ENCODE data around the gene KRTAP21-2. TPM values are rescaled to one million over a fixed set of nuclear protein-coding genes. Genes with fewer than 3 reads are reported as not detected.

Gene KRTAP21-2
- total RNA-seq (not detected), polyA plus RNA-seq (not detected)
- long read RNA-seq, donor 1 = 0 reads
- long read RNA-seq, donor 2 = 0 reads
- long read RNA-seq, donor 3 = 0 reads
- long read RNA-seq, donor 4 = 0 reads
- long read RNA-seq, donor 5 = 0 reads
- long read RNA-seq, donor 6 = 0 reads
- long read RNA-seq, donor 7 = 0 reads
- long read RNA-seq, donor 8 = 0 reads
- long read RNA-seq, donor 9 = 0 reads
- long read RNA-seq, donor 10 = 0 reads

GRCh38 chr21:30747159-30747558, at the start of gene KRTAP21-2:
Gene KRTAP21-2 (minus strand): TSS chr21:30747259. CDS start chr21:30747202, 57 bp downstream.
- Histone ChIP-seq H3K27ac (no peak within 1 kb of the TSS), H3K4me1 (no peaks in the 10 kb centered on the region), H3K27me3 (no peaks in the 10 kb centered on the region), H3K36me3 (no peaks in the 10 kb centered on the region), H3K9me3 (no peaks in the 10 kb centered on the region), H3K4me3 (no peak within 1 kb of the TSS)
- intact Hi-C loops (cut with DNase I; ENCODE audit: low total_unique reads) = no loop called here
- no peak for DNase-seq
- no peak for TF ChIP-seq CTCF (IDR thresholded peaks at IDR 0.05)
- no peak for TF ChIP-seq POLR2A (IDR thresholded peaks at IDR 0.05)
- no peak for TF ChIP-seq EP300 (IDR thresholded peaks at IDR 0.05)
- TF ChIP-seq POLR2AphosphoS5 (IDR thresholded peaks at IDR 0.05) = no peak

- no peaks in the 10 kb centered on the region for H3K27me3 ChIP-seq
- no peak overlapping the region for H3K27ac ChIP-seq
- no peak for TF ChIP-seq EP300 (IDR thresholded peaks at IDR 0.05)
- TF ChIP-seq POLR2AphosphoS5 (IDR thresholded peaks at IDR 0.05) = no peak
- no peak for TF ChIP-seq CTCF (IDR thresholded peaks at IDR 0.05)
- no peak for TF ChIP-seq POLR2A (IDR thresholded peaks at IDR 0.05)
- H3K36me3 ChIP-seq = no peaks in the 10 kb centered on the region
- no peaks in the 10 kb centered on the region for H3K4me1 ChIP-seq
- no peaks in the 10 kb centered on the region for H3K9me3 ChIP-seq
- H3K4me3 ChIP-seq = no peak overlapping the region
- intact Hi-C loops (cut with DNase I; ENCODE audit: low total_unique reads) = no loop called here
- 26 to 52% (median 40%) methylated on average over 2 of the region's 2 CpGs for WGBS, 5 donors
- peak in 1 of 2 donors; percentile 2 for DNase-seq
Measured at GRCh38 chr21:30793581-30794314, 46.7 kb upstream of the KRTAP21-2 start.

- Histone ChIP-seq H3K27me3 (no peaks in the 10 kb centered on the region), H3K36me3 (no peaks in the 10 kb centered on the region), H3K4me3 (no peak overlapping the region), H3K4me1 (no peaks in the 10 kb centered on the region), H3K9me3 (peaks cover 0 to 15% (median 3%) of the 10 kb centered on the region in 4 donors), H3K27ac (no peak overlapping the region)
- WGBS, 5 donors = 89 to 97% (median 91%) methylated on average over 1 of the region's 1 CpG
- DNase-seq = no peak
- no peak for TF ChIP-seq EP300 (IDR thresholded peaks at IDR 0.05)
- no peak for TF ChIP-seq POLR2AphosphoS5 (IDR thresholded peaks at IDR 0.05)
- TF ChIP-seq CTCF (IDR thresholded peaks at IDR 0.05) = no peak
- TF ChIP-seq POLR2A (IDR thresholded peaks at IDR 0.05) = no peak
- intact Hi-C loops (cut with DNase I; ENCODE audit: low total_unique reads) = no loop called here
Measured at GRCh38 chr21:30779249-30779648, 32.2 kb upstream of the KRTAP21-2 start.

GRCh38 chr21:30769724-30770431, 22.8 kb upstream of the KRTAP21-2 start:
- TF ChIP-seq POLR2AphosphoS5 (IDR thresholded peaks at IDR 0.05) = no peak
- no peak for TF ChIP-seq EP300 (IDR thresholded peaks at IDR 0.05)
- TF ChIP-seq POLR2A (IDR thresholded peaks at IDR 0.05) = no peak
- no peak for TF ChIP-seq CTCF (IDR thresholded peaks at IDR 0.05)
- intact Hi-C loops (cut with DNase I; ENCODE audit: low total_unique reads) = no loop called here
- no peak for DNase-seq
- 81 to 90% (median 89%) methylated on average over 4 of the region's 4 CpGs for WGBS, 5 donors
- Histone ChIP-seq H3K27me3 (no peaks in the 10 kb centered on the region), H3K27ac (no peak overlapping the region), H3K36me3 (no peaks in the 10 kb centered on the region), H3K4me1 (no peaks in the 10 kb centered on the region), H3K9me3 (peaks cover 0 to 8% (median 1%) of the 10 kb centered on the region in 4 donors), H3K4me3 (no peak overlapping the region)

Measured in stomach (tissue), 19 donors.